Fibroblast of upper back skin (primary cell): ENCODE data around the gene PDE1C.
"Not testable (repeated sequence)": the region's sequence is repeated elsewhere in the genome, so short reads cannot be mapped to it uniquely, and the experiment has no call there.

Experiments
- DNase-seq: peaks from one replicate; pipeline ENCODE4 v3.0.0-alpha.2; 2013

PDE1C gene

DNA sequence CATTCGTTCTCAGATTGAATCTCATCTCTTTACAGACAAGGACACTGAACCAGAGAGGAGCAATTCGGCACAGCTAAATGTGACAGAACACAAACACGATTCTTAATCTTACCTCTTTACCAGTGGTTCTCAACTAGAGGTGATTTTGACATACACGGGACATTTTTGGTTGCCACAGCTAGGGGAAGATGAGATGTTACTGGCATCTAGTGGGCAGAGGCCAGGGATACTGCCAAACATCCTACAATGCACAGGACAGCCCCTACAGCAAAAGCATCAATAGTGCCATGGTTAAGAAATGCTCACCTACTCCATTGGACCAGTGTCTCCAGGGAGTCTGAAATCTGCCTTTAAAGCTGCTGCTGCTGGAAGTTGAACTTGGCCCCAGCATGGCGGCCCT, 27.3 kb downstream of the PDE1C start:
- no peak for DNase-seq

DNA sequence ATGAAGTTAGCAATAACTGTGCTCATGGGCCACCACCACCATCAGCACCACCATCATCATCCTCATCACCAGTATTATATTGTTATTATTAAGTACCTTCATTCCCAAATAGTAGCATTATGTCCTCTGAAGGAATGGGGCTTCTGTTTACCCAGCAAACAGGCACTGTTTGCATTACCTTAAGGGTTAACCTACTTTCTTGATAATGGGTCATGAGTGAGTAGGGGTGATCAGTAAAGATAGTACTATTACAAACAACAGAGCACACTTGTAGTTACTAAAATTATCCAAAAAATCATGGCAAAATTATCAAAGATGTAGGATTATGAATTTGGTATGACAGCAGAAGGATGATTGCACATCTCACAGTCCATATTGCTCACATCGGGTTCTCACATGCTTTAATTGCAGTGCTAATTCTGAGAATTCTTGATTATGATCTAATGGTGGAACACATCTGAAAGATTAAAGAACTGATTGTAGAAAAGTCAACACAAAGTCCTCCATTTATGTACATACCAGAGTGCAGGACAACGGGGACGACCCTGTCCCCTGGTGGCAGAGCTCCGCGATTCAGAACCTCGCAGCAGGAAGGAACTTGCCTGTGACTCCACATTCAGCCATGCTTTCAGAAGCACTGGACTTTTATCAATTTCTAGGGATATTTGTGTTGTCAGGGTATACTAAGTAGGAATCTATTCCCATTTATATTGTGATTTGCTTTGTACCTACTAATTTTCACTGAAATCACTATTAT, 31.0 kb downstream of the PDE1C start:
- DNase-seq = no peak

DNA sequence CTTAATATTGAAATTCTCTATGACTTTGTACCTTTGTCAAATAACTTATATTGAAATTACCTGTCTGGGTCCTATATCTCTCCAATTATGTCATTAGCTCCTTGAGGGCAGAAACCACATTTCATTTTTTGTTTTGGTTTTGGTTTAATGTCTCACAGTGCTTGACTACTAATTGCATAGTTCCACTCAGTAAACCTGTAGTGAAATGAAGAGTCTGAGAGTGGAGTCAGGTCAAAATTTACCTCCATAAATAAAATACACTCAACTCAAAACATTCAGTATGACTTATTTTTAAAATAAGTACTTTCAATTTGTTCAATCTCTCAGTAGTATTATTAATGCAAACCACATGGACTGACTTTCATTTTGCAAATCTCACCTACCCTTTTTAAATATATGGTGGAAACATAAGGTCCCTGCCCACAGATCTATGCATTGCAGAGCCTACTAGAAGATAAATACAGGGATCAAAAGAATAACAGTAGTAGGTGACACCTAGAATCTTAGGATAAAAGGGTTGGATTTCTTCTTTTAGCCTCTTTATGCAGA, 32.5 kb downstream of the PDE1C start:
- no peak for DNase-seq

DNA sequence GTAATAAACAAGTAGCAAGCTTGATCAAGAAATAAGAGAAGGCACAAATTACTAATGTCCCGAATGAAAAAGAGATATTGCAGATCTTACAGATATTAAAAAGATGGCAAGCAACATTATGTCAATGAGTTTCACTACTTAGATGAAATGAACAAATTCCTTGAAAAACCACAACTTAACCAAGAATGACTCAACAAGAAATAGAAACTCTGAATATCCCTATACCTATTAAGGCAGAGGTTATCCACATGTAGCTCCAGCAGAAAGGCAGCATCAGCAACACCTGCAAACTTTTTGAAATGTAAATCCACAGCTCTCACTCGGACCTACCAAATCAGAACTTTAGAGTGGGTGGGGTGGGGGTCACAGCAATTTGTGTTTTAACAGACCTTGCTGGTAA, 33.6 kb downstream of the PDE1C start:
- DNase-seq = peak; percentile 54

DNA sequence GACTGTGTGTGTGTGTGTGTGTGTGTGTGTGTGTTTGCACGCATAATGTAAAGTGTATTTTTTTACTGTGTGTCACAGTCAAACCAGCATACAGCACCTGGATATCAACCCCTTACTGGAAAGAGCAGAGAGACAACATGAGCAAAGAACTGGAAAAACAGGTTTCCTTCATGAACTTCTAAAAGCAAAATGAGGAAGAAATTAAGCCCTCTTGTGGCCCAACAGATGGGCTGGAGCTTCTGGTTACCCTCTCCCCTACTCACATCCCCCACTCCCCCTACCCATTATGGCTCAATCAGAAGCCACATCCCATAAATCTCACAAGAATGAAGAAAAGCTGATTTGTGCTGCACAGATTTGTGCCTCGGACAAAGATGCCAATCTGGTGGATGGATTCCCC, 36.2 kb downstream of the PDE1C start:
- DNase-seq = no peak

DNA sequence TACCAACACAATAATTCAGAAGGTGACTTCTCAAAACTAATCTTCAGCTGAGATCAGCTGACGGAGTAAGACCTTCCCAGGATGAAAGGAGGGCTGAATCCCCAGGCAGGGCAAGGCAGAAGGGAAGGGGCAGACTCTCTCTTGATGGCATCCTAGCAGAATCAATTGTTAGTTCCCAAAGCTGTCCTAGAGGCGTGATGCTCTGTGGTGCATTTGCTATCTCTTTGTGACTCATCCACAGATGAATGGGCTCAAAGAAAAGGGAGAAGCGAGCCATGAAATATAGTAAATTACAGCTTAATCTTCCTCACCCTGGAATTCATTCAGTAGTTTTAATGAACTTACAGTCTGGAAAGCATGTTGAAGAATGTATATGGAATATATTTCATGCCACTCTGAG, 37.2 kb downstream of the PDE1C start:
- DNase-seq = no peak

DNA sequence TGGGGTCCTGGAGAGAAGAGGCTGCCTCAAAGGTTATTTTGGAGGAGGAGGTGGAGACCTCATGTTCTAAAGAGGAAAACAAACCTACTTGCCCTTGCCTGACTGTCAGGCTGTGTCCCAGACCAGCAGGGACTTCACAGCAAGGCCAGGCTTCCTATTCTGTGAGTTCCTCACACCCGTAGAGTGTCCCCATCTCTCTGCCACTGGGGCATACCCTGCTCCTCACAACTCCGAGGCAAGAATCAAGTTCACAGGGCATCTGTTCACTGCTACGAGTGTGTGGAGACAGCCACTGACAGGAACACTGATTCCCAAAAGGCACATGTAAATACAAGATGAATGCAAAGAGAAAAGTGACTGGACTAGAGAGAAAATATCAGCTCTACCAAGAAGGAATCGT, 38.0 kb downstream of the PDE1C start:
- no peak for DNase-seq

DNA sequence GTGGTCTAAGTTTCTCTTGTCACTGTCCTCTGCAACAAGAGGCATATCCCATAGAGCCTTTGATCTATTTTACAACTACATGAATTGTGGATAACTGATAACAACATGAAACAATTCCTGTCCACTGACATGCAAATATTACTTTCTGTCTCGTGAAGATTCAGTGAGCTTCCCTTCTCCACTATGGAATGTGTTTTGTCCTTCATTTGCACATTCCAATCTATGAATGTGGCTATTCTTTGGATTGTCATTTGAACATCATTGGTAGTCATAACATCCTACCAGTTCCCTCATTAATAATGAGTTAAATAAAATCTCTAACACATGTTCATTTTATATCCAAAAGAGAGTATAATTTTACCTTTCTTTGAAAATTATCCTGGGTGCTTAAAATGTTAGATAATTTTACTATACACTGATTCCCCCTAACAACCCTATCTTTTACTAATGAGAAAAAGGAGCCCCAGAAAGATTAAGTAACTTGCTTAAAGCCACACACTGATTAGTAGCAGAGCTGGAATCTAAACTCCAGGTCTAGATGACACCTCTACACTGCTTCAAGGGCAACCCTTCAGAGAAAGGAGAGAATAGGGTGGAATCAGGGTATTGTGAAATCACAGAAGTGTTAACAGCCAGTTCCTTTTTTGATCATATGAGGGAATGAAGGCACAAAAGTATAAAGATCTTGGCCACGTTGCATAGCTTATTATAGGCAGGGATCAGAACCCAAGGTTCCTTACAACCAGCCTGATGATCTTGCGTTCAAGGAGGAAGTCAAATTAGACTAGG, 39.1 kb downstream of the PDE1C start:
- DNase-seq = peak; percentile 12

DNA sequence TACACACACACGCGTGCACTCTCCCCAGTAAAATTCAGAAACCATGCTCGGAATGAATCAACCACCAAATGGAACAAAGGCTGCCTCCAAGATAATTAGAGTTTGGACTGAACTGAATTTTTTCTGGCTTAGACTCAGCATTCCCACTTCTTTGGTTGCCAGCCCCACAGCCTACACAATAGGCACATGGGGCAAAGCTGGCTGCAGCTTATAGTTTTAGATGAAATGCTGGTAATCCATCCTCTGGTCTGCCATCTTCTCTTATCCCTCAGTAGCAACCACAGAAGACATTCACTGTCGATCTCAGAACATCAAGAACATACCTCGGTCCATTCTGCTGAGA, 44.2 kb downstream of the PDE1C start:
- DNase-seq = no peak

DNA sequence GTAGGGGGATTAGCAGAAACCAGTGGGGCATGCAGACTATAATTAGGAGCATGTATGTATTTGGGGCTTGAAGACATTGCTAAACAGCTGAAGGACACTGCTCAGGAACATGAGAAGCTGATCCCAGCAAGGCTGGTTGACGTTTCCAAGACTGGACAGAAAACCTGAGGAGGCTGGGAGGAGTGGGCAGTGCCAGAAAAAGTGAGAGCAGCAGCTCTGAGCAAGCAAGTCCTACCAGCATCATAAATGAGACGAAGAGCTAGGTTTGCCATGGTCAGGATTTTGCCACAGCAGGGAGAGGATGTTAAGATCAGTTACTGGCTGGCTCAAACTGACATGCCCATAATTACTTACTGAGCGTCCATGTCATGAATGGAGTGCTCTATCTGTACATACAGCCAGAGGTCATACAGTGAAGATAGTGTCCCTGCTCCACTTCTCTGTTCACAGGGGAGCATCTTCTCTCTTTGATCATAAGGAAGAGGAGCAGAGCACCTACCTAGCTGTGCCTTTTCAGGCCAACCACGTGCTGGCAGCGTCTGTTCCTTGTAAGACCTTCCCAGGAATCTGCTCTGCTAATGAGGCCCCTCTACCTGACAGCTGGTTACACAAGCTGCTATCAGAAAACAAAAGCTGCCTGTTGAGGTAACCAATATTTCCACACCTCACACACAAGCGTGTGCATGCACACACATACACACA, 44.7 kb downstream of the PDE1C start:
- no peak for DNase-seq

DNA sequence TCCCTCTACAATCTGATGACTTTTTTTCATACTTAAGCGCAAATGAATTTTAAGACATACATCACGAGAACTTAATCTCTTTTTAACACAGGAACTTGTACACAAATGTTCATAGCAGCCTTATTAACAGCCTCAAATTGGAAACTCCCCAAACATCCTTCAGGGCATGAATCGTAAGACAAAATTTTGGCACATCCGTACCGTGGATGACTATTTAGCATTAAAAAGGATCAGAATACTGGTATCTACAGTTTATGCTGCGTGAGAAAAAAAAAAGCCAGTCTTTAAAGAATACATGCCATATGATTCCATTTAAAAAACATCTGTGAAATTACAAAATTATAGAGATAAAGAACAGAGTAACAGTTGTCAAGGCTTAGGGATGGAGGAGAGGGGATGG, 46.8 kb downstream of the PDE1C start:
- peak; percentile 21 for DNase-seq

DNA sequence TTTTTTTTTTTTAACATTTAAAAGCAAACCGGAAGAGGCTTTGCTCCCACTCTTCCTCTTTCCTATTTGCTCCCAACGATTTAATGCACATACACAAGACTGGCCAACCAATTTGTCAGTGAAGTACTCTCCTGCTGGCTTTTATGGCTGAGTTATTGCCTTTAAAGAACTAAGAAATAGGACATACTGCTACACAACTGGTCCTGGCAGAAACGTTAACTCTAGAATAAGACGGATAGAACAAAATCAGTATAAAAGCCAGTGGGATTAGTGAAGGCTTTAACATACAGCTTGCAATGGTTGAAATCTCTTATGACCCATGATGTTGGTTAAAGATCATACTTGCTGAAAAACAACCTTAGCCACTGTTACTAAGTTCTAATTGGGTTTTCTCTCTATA, 47.2 kb downstream of the PDE1C start:
- no peak for DNase-seq

DNA sequence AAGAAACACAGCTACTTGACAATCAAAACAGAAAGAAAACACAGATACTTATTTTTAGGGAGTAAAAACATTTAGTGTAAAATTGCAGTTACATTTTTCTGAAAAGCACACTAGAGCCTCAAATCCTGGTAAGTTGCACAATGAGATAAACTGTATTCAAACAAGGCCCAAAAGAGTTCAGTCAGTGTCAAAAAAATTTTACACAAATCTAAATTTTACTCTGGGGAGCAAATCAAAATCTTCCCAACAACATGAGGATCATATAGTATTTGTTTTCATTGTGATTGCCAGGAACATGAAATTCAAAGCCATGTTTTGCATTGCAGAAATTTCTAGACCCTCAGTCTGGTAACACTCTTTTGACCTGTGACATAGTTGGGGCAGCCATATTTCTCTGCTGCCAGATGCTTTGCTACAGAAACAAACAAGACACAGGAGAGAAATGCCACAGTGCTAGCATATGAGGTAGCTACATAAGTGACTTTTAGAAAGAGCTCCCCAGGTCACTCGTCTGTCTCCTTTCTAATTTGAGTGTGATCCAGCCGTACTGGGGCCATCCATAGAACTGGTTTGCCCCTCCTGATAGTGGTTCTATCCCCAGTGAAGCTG, 49.6 kb downstream of the PDE1C start:
- DNase-seq = no peak

DNA sequence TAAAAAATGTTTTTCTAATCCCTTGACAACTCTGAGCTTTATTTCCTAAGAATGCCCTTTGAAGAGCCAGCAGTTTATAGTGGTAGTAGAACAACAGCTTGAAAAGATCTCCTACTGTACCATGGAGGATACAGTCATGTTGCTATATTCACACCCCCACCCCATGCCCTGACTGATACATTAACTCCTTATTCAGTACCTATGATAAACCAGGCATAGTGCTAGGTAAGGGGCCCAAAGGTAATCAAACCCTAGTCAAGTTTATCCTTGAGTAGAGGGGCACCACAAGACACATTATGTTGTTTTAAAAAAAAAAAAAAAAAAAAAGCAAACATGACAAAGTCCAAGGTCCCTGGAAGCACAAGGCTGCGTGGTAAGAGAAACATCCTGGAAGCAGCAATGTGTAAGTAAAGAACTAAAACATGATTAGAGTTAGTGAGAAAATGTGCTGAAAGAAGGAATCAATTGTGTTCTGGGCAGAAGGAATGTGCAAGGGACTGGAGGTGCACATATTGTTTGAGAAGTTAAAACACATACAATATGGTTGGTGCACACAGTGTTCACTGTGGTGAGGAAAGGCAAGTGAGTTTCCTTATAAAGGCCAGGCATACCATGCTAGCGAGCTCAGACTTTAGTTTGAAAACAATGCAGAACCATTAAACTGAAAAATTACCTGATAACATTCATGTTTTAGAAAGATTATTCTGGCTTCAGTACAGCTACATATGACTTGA, 51.2 kb downstream of the PDE1C start:
- DNase-seq = peak; percentile 12

DNA sequence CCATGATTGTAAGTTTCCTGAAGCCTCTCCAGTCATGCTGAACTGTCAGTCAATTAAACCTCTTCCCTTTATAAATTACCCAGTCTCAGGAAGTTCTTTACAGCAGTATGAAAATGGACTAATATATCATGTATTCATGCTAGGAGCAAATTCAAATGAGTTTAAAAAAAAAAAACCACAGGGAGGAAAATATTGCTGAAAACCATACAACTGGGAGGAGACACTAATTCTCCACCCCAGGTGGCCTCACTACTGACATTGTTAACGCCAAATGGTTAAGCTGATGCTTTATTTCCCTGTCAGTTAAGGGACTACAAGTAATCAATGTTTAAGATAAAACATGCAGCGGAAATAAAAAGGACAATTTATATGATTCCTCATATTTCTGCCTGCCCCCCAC, 55.1 kb downstream of the PDE1C start:
- DNase-seq = no peak

DNA sequence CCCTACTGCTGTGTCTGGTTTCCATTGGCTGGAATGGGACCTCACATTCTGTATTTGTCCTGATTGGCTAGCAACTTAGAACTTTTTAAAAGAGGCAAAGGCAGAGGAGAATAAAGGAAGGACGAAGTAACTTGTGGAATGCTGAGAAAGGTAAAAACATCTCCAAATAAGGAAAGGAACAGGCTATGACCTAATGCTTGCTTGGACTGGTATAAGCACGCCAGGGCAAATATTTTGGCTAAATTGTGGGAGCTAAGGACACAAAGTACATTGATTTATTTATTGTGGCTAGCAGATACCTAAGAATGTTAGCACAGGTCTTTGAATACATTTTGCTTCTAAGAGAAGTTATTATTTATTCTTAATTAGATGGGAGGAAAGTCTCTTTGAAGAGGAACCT, 56.7 kb downstream of the PDE1C start:
- DNase-seq = not testable (repeated sequence)

DNA sequence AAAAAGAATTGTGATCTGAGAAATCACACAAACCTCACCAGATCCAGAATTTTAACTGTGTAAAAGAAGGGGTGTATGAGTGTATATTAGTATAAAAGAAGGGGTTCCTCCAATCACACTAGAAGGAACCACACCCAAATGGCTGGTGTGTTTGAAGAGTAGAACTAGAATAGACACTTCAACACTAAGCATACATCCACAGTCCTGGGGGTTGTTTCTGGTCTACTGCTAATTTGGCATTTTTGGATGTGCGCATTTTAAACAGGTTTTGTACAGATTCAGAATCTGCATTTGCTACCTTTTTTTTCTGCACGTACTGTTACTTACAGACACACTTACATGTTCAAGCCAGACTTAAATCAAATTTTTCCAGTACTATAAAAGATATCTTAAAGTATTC, 64.6 kb downstream of the PDE1C start:
- DNase-seq = no peak

DNA sequence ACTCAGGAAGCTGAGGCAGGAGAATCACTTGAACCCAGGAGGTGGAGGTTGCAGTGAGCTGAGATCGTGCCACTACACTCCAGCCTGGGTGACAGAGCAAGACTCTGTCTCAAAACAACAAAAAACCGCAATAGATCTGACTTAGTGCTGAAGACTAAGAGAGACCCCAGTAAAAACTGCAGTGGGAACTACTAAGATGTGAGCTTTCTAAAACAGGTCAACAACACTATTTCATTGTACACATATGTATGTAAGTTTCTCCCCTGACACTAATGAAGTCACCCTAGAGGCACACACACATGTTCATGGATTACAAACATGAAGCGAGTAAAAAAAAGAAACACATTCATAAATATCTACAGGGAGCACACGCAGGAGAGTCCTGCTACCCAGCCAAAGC, 68.3 kb downstream of the PDE1C start:
- DNase-seq = no peak

DNA sequence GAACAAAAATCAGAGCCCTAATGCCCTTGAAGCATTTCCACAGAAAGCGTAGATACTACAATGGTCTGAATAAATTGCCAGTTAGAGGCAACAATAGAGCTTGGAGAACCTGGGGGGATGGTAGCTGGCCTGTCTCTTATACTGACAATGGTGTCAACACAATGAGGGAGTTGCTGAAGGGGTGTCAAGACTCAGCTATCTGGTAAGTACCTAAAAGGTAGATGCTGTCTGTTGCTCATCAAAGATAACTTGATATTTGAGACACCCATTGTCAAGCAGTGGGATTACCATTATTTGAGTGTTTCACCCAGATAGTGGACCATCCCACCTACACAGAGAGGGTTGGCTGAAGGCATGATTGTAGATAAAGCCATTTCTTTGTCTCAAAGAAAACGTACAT, 72.8 kb downstream of the PDE1C start:
- no peak for DNase-seq

DNA sequence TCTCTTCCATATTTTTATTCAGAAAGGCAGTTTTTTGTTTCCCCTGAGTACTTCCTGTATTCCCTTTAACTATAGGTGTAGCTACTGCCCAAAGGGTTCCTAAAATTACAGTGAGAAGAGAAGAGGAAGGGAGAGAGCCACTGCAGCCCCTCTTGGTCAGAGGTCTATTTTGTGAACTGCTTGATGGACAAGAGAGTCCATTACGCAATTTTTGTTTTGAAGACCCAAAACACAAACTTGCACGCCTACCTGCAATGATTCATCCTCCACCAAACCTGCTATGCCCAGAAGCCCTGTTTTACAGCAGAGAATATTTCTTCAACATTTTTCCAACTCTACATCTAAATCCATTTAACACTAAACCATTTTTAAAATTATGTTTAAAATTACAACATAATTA, 75.1 kb downstream of the PDE1C start:
- no peak for DNase-seq

DNA sequence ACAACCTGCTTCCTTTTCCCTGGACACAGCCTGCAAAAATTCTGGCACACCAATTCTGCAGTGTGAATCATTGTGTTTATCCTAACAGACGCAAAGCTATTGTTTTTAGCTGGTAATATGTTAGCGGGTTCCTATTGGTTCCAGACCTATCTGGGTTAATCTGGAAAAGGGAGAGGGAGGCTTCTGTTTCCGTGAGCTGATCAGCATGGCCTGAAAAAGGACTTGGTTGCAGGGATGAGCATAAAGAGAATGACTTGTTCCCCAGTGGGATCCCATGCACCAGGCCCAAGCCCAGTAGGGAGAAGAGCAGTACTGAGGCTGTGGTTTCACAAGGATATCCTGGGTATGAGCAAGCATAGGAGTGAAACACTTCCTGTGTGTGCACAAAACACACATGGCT, 78.4 kb downstream of the PDE1C start:
- DNase-seq = no peak

DNA sequence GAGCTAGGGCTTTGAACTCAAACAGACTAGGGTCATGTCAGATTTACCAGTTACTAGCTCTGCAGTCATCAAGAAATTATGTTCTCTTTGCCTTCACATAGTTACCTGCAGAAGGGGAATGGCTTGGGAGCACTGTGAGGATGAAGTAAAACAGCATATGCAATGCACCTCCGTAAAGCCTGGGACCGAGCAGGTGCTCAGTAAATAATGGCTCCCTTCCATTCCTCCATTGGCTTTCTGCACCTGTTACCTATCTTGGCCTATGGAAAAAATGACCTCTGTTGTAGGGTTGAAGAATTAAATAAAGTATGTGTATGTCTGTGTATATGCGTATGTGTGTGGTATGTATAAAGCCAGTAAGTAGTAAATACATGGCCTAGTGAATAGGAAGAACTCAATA, 78.8 kb downstream of the PDE1C start:
- no peak for DNase-seq
